ENCODE measurements around the gene BAIAP3. TPM values are rescaled to one million over a fixed set of nuclear protein-coding genes. Genes with fewer than 3 reads are reported as not detected.

The BAIAP3 gene
- polyA plus RNA-seq, 1 experiment, result 0.19 TPM

- TF ChIP-seq, protein P1, sequence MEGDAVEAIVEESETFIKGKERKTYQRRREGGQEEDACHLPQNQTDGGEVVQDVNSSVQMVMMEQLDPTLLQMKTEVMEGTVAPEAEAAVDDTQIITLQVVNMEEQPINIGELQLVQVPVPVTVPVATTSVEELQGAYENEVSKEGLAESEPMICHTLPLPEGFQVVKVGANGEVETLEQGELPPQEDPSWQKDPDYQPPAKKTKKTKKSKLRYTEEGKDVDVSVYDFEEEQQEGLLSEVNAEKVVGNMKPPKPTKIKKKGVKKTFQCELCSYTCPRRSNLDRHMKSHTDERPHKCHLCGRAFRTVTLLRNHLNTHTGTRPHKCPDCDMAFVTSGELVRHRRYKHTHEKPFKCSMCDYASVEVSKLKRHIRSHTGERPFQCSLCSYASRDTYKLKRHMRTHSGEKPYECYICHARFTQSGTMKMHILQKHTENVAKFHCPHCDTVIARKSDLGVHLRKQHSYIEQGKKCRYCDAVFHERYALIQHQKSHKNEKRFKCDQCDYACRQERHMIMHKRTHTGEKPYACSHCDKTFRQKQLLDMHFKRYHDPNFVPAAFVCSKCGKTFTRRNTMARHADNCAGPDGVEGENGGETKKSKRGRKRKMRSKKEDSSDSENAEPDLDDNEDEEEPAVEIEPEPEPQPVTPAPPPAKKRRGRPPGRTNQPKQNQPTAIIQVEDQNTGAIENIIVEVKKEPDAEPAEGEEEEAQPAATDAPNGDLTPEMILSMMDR (IDR thresholded peaks at IDR 0.05; ENCODE audit: low read depth, low read length), result no peak
- no peaks in the 10 kb centered on the region for H3K27me3 ChIP-seq (ENCODE audit: control insufficient read depth, insufficient read depth, low read length)
- no peak for DNase-seq (ENCODE audit: low read depth, low spot score)
- H3K9me3 ChIP-seq (ENCODE audit: control insufficient read depth, insufficient read depth, low read length), result no peaks in the 10 kb centered on the region; the same call in 1 of the 2 replicates
- CTCF ChIA-PET, result no interaction called here
- H3K4me3 ChIP-seq (ENCODE audit: low read depth, low read length), result no peak overlapping the region
- H3K27ac ChIP-seq (ENCODE audit: low read depth, low read length), result no peak overlapping the region
- POLR2A ChIA-PET, result no interaction called here
Measured at GRCh38 chr16:1313721-1314369, 19.6 kb upstream of the BAIAP3 start.

GRCh38 chr16:1314399-1315068, 18.9 kb upstream of the BAIAP3 start:
- no peak overlapping the region for H3K27ac ChIP-seq (ENCODE audit: low read depth, low read length)
- DNase-seq (ENCODE audit: low read depth, low spot score), result no peak
- H3K9me3 ChIP-seq (ENCODE audit: control insufficient read depth, insufficient read depth, low read length), result no peaks in the 10 kb centered on the region; the same call in 1 of the 2 replicates
- no peak overlapping the region for H3K4me3 ChIP-seq (ENCODE audit: low read depth, low read length)
- TF ChIP-seq, protein P1 (IDR thresholded peaks at IDR 0.05; ENCODE audit: low read depth, low read length), result no peak
- H3K27me3 ChIP-seq (ENCODE audit: control insufficient read depth, insufficient read depth, low read length), result no peaks in the 10 kb centered on the region
- ChIA-PET POLR2A (no interaction called here), CTCF (no interaction called here)

GRCh38 chr16:1315081-1316032, 18.1 kb upstream of the BAIAP3 start:
- TF ChIP-seq, protein P1 (IDR thresholded peaks at IDR 0.05; ENCODE audit: low read depth, low read length), result no peak
- POLR2A ChIA-PET, result interaction anchor here (0.6 kb wide), 1 partner anchor 11 kb away, joined by 3 read pairs; no protein-coding TSS in a partner anchor
- Histone ChIP-seq H3K27ac (ENCODE audit: low read depth, low read length) (no peak overlapping the region), H3K4me3 (ENCODE audit: low read depth, low read length) (no peak overlapping the region), H3K27me3 (ENCODE audit: control insufficient read depth, insufficient read depth, low read length) (no peaks in the 10 kb centered on the region), H3K9me3 (ENCODE audit: control insufficient read depth, insufficient read depth, low read length) (no peaks in the 10 kb centered on the region; the same call in 1 of the 2 replicates)
- CTCF ChIA-PET, result no interaction called here
- no peak for DNase-seq (ENCODE audit: low read depth, low spot score)

GRCh38 chr16:1316033-1316405, 17.4 kb upstream of the BAIAP3 start:
- POLR2A ChIA-PET, result interaction anchor here (0.6 kb wide), 1 partner anchor 10 kb away, joined by 3 read pairs; no protein-coding TSS in a partner anchor
- H3K9me3 ChIP-seq (ENCODE audit: control insufficient read depth, insufficient read depth, low read length), result no peaks in the 10 kb centered on the region; the same call in 1 of the 2 replicates
- H3K27ac ChIP-seq (ENCODE audit: low read depth, low read length), result no peak overlapping the region
- no peak overlapping the region for H3K4me3 ChIP-seq (ENCODE audit: low read depth, low read length)
- no peaks in the 10 kb centered on the region for H3K27me3 ChIP-seq (ENCODE audit: control insufficient read depth, insufficient read depth, low read length)
- CTCF ChIA-PET, result no interaction called here
- DNase-seq (ENCODE audit: low read depth, low spot score), result no peak
- TF ChIP-seq, protein P1 (IDR thresholded peaks at IDR 0.05; ENCODE audit: low read depth, low read length), result no peak
